IPS-18a (cell line): ENCODE results near the gene SPSB2.

Experiments used
- H3K27ac ChIP-seq: one replicate; pipeline ENCODE4 v1.5.1; 2013; ENCODE audit warnings: low read length
- H3K27me3 ChIP-seq: one replicate; pipeline ENCODE4 v1.6.1; 2013; ENCODE audit warnings: mild to moderate bottlenecking, low read length; ENCODE audit not compliant: control insufficient read depth, insufficient read depth
- H3K36me3 ChIP-seq: one replicate; pipeline ENCODE4 v1.6.1; 2013; ENCODE audit warnings: low read depth, low read length; ENCODE audit not compliant: control insufficient read depth
- H3K4me1 ChIP-seq: one replicate; pipeline ENCODE4 v1.6.1; 2013; ENCODE audit warnings: low read depth, low read length; ENCODE audit not compliant: control insufficient read depth
- H3K4me3 ChIP-seq: one replicate; pipeline ENCODE4 v1.5.1; 2013; ENCODE audit warnings: low read length
- H3K9ac ChIP-seq: one replicate; pipeline ENCODE4 v1.6.1; 2013; ENCODE audit warnings: mild to moderate bottlenecking, low read length, moderate library complexity
- H3K9me3 ChIP-seq: one replicate; pipeline ENCODE4 v1.6.1; 2013; ENCODE audit warnings: low read depth, low read length; ENCODE audit not compliant: control insufficient read depth

The SPSB2 gene

GRCh38 chr12:6831450-6831995 is 41.6 kb downstream of the SPSB2 start:
- Histone ChIP-seq H3K4me3 (no peak overlapping the region), H3K9me3 (no peaks in the 10 kb centered on the region), H3K4me1 (peaks cover 5% of the 10 kb centered on the region), H3K36me3 (peaks cover 34% of the 10 kb centered on the region), H3K9ac (no peak overlapping the region), H3K27me3 (no peaks in the 10 kb centered on the region), H3K27ac (no peak overlapping the region)

GRCh38 chr12:6830999-6831398 is 42.1 kb downstream of the SPSB2 start:
- Histone ChIP-seq H3K9me3 (no peaks in the 10 kb centered on the region), H3K36me3 (peaks cover 34% of the 10 kb centered on the region), H3K4me1 (peaks cover 5% of the 10 kb centered on the region), H3K27me3 (no peaks in the 10 kb centered on the region), H3K4me3 (no peak overlapping the region), H3K27ac (no peak overlapping the region), H3K9ac (no peak overlapping the region)

GRCh38 chr12:6830286-6830890 is 42.7 kb downstream of the SPSB2 start:
- H3K9ac ChIP-seq = no peak overlapping the region
- H3K27ac ChIP-seq = no peak overlapping the region
- no peak overlapping the region for H3K4me3 ChIP-seq
- H3K27me3 ChIP-seq = peaks cover 1% of the 10 kb centered on the region
- H3K9me3 ChIP-seq = no peaks in the 10 kb centered on the region
- H3K4me1 ChIP-seq = peaks cover 5% of the 10 kb centered on the region
- H3K36me3 ChIP-seq = peaks cover 34% of the 10 kb centered on the region

DNA sequence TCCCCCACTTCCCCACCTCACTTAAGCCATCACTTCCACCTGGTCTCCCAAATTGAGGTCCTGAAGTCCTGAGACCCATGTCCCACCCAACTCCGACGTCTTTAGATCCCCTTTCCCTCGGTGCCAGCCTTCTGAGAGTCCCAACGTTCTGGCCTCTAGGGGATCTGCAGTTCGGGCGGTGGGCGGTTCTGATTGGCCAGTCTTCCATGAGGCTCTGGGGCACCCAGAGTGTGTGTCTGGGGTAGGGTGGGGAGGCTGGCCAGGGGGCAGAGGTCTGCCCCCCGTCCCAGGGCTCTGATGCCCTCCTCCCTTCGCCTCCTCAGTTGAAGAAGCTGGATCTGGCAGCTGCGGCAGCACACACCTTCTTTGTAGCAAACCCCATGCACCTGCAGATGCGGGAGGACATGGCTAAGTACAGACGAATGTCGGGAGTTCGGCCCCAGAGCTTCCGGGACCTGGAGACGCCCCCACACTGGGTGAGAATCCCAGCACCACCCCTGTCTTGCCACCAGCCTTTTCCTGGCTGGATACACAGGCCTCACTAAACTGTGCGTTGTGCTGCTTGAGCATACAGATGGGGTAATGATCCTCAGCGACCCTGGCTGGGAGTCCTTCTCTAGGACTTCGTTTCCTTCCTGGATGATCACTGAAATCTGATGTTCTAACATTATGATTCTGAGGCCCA is 43.4 kb downstream of the SPSB2 start:
- peak overlapping the region; percentile 61 for H3K9ac ChIP-seq

DNA sequence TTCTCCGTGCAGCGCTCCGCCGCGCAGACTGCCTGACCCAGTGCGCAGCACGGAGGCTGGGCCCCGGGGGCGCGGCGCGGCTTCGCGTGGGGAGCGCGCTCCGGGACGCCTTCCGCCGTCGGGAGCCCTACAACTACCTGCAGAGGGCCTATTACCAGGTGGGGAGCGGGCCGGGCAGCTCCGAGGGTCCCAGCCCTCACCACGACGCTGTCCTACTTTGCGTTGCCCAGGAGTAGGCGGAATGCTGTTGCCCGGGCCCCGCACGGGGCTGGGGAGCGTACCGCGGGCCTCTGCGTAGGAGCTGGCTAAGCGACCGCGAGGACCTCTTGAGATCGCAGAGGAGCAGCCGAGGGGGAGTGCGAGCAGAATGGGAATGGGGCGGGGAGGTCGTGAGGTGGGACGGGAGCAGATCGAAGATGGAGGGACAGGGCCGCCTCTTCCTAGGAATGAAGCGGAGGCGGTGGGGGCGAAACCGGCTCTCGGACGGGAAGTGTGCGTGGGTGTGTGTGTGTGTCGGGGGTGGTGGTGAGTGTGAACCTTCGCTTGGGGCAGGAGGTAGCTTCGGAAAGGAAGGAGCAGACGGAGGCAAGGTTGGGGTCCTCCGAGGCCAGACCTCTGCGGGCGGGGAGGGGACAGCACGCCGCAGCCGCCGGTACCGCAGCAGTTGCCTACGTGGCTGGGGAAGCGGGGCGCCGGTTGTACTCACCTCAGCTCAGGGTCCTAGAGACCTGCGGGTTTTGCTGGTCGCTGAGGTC is 44.1 kb downstream of the SPSB2 start:
- Histone ChIP-seq H3K9ac (peak overlapping the region; percentile 61), H3K27ac (no peak overlapping the region), H3K27me3 (peaks cover 12% of the 10 kb centered on the region), H3K36me3 (peaks cover 29% of the 10 kb centered on the region), H3K4me1 (peaks cover 5% of the 10 kb centered on the region), H3K9me3 (no peaks in the 10 kb centered on the region), H3K4me3 (peak overlapping the region; percentile 84)

More for the DNA sequence above, 43.4 kb downstream of the SPSB2 start:
- H3K27ac ChIP-seq = no peak overlapping the region
- peak overlapping the region; percentile 84 for H3K4me3 ChIP-seq
- H3K4me1 ChIP-seq = peaks cover 5% of the 10 kb centered on the region
- peaks cover 34% of the 10 kb centered on the region for H3K36me3 ChIP-seq
- peaks cover 8% of the 10 kb centered on the region for H3K27me3 ChIP-seq
- no peaks in the 10 kb centered on the region for H3K9me3 ChIP-seq

DNA sequence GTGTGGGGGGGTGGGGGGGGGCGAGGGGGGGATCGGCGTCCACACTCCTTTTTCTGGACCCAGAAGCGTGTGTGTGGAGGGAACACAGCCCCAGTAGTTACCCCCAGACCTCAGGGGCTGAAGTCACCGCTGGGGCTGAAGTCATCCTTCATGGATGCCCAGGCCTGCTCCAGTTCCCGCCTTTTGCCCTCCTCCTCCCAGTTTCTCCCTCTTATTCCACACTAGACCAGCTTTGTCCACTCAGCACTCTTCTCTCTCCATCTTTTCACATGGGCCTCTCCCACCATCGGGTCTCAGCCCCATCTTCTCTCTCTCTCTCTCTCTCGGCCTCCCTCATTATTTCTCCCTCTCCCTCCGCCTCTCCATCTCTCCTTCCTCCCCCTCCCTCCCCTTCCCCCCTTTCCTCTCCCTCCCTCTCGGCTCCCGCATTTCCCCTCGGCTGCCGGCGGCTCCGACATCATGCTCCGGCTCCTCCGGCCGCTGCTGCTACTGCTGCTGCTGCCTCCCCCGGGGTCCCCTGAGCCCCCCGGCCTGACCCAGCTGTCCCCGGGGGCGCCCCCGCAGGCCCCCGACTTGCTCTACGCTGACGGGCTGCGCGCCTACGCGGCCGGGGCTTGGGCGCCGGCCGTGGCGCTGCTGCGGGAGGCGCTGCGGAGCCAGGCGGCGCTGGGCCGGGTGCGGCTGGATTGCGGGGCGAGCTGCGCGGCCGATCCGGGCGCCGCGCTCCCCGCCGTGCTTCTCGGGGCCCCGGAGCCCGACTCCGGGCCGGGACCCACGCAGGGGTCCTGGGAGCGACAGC is 44.9 kb downstream of the SPSB2 start, which contains the start of gene P3H3:
Gene P3H3 (plus strand): TSS at position 426 of the 799 bp plus-strand sequence. CDS start 34 bp downstream, at position 460.
- Histone ChIP-seq H3K27ac (no peak within 1 kb of the TSS), H3K27me3 (peaks cover 12% of the 10 kb centered on the region)

DNA sequence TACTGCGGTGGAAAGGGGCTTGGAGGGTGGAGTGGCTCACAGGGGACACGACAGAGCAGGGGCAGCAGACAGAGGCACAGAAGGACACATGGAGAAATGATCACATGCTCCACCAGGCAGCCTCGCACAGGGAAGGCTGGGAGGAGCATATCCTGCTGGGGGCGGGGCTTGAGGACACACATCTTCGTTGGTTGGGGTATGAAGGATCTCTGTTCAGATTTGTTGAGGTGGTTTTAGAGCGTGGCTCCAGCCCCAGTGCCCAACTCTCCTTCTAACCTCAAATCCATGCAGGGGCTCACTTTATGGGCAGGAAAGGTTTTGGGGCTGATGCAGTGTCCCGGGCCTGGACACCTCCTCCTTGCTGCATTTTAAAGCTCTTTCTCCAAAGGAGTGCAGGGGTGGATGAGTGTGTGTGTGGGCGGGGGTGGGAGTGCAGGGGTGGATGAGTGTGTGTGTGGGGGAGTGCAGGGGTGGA is 45.6 kb downstream of the SPSB2 start:
- H3K4me3 ChIP-seq = no peak overlapping the region
- no peak overlapping the region for H3K9ac ChIP-seq

More for the DNA sequence above, 44.9 kb downstream of the SPSB2 start, which contains the start of gene P3H3:
- peak within 1 kb of the TSS; percentile 61 for H3K9ac ChIP-seq
- H3K36me3 ChIP-seq = peaks cover 21% of the 10 kb centered on the region
- H3K9me3 ChIP-seq = no peaks in the 10 kb centered on the region
- peaks cover 5% of the 10 kb centered on the region for H3K4me1 ChIP-seq
- peak within 1 kb of the TSS; percentile 84 for H3K4me3 ChIP-seq

DNA sequence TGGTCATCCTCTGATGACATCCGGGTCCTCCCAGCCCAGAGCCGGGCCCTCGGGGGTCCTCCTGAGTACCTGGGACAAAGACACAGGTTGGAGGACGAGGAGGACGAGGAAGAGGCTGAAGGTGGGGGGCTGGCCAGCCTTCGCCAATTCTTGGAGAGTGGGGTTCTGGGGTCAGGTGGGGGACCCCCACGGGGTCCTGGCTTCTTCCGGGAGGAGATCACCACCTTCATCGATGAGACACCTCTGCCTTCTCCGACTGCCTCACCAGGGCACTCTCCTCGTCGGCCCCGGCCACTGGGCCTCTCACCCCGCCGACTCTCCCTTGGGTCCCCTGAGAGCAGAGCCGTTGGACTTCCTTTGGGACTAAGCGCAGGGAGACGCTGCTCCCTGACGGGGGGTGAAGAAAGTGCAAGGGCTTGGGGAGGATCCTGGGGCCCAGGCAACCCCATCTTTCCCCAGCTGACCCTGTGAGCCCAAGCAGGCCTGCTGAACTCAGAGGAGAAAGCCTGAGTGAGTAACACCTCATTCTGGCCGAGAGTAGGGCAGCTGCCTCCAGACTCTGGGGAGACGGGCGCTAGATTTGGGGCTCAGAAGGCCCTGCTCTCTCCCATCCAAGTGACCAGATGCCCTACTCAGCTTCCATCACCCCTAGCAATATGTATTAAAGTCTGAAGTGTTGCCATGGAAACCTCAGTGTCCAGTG is 46.2 kb downstream of the SPSB2 start:
- H3K27ac ChIP-seq = no peak overlapping the region
- H3K9ac ChIP-seq = no peak overlapping the region
- H3K4me1 ChIP-seq = peaks cover 10% of the 10 kb centered on the region
- no peaks in the 10 kb centered on the region for H3K9me3 ChIP-seq
- H3K36me3 ChIP-seq = peaks cover 15% of the 10 kb centered on the region
- H3K27me3 ChIP-seq = peaks cover 12% of the 10 kb centered on the region
- H3K4me3 ChIP-seq = no peak overlapping the region

More for the DNA sequence above, 45.6 kb downstream of the SPSB2 start:
- Histone ChIP-seq H3K27me3 (peaks cover 12% of the 10 kb centered on the region), H3K36me3 (peaks cover 19% of the 10 kb centered on the region), H3K27ac (no peak overlapping the region), H3K4me1 (peaks cover 5% of the 10 kb centered on the region), H3K9me3 (no peaks in the 10 kb centered on the region)

DNA sequence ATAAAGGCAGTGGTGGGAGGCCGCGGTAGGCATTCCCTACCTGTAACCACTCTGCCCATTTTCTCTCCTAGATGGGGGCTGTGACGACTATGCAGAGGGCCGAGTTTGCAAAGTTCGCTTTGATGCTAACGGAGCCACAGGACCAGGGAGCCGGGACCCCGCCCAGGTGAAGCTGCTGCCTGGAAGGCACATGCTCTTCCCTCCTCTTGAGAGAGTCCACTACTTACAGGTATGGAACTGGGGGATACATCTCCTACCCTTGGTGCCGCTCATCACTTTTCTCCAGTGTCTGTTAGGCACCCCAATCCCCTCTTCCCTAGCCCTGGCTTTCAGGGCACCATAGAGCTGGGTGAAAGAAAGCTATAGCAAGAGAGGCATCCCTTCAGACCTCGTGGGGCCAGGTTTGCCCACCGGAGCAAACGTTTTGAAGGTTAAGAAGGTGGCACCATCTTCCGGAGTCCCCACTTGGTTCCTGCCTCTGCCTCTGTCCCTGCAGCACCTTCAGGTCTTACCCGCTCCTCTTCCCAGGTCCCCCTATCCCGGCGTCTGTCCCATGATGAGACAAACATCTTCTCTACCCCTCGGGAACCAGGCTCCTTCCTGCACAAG is 46.9 kb downstream of the SPSB2 start:
- Histone ChIP-seq H3K4me1 (peaks cover 10% of the 10 kb centered on the region), H3K27me3 (peaks cover 12% of the 10 kb centered on the region), H3K9ac (no peak overlapping the region), H3K4me3 (no peak overlapping the region), H3K27ac (no peak overlapping the region), H3K9me3 (no peaks in the 10 kb centered on the region), H3K36me3 (peaks cover 8% of the 10 kb centered on the region)
